HG02588 (cell line): Measurements from ENCODE around the gene STARD13.

Experiments used
- ATAC-seq: cut with Tn5 transposase; IDR thresholded peaks from one replicate; pipeline ENCODE4 v1.9.1; 2021; ENCODE audit warnings: mild to moderate bottlenecking, moderate library complexity; ENCODE audit not compliant: unreplicated experiment

Gene STARD13

DNA sequence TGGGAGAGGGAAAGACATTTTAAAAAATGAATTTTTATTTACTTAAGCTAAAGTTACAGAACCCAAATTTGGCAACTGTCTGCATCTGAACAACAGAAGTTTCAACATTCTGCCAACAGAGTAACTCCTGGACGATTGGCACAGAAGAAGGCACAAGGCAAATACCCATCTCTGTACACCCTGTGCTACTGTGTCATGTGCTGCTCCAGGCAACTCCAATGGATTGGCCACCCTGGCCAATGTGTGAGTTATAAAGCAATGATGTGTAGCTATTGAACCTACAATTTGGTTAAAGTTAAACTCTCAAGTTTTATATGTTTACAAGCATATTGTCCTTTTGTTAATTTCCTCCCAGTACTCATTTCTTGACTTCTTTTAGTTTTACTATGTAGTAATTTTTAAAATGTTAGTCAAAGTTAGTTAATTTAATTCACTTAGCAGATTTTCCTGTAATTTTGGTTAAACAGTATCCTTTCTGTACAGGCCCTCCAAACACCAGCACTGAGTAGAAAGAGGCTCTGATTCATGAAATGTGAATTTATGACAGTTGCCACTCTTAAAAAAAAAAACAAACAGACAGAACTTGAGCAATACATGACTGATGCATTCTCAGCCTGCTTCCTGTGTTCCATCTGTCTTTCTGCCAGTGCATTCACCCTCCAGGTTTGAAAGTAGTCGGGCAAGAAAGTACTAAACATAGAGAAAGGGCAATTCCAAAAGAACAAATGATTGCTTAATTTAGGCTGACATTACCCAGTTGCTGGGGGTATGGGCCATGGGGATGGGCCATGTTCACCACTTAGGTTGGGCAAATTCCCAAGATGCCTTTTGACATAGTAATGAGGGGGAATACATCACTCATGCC lies 5.9 kb downstream of the STARD13 start:
- no peak for ATAC-seq

DNA sequence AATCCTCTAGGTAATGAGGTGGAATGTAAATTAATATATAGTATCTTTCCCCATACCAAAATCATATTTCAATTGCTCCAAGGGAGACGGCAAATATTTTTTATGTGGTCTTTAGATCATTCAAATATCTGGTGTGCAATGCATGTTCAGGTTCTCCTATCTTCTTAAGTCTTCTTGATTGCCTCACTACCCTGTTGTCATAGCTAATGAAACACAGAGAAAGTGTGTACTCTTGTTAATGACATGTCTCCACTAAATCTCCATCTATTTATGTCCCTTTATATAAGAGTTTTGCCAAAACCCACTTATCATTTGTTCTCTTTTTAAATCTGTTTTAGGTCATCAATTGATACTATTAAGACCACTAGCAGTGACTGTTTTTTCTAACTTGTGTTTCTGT lies 6.6 kb downstream of the STARD13 start:
- ATAC-seq: no peak

- no peak for ATAC-seq
Measured at GRCh38 chr13:33277946-33278345, 7.6 kb downstream of the STARD13 start.

GRCh38 chr13:33277037-33277740 lies 8.4 kb downstream of the STARD13 start:
- ATAC-seq: no peak

GRCh38 chr13:33276570-33276969 lies 9.0 kb downstream of the STARD13 start:
- ATAC-seq: no peak

DNA sequence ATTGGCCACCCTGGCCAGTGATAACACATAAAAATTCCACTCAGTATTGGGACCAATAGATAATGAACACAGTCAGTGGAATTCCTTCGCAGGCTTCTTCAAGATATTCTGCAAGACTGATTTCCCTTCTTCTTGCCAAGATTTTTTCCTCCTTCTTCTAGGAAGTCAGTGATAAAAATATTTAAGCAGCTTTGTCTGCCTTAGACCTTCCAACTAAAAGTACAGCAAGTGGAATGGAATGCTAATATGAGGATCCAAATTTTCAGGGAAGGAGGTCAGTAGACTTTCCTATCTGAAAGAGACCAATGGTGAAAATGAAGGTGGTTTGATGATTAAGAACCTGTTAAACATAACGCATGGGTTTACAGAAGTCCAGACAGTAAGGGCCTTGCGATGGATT lies 9.6 kb downstream of the STARD13 start:
- ATAC-seq: no peak

DNA sequence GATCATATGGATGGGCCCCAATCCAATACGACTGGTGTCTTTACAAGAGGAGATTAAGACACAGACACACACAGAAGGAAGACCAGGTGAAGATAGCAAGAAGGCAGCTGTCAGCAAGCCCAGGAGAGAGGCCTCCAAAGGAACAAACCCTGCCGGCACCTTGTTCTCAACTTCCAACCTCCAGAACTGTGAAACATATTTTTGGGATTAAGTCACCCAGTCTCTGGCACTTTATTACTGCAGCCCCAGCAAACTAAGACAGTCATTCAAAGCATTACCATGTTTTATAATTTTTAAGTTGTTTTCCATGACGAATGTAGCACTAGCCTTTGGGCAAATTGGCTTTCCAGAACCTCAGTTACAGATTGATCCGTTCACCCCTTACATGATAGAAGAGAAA lies 11.3 kb downstream of the STARD13 start:
- no peak for ATAC-seq

DNA sequence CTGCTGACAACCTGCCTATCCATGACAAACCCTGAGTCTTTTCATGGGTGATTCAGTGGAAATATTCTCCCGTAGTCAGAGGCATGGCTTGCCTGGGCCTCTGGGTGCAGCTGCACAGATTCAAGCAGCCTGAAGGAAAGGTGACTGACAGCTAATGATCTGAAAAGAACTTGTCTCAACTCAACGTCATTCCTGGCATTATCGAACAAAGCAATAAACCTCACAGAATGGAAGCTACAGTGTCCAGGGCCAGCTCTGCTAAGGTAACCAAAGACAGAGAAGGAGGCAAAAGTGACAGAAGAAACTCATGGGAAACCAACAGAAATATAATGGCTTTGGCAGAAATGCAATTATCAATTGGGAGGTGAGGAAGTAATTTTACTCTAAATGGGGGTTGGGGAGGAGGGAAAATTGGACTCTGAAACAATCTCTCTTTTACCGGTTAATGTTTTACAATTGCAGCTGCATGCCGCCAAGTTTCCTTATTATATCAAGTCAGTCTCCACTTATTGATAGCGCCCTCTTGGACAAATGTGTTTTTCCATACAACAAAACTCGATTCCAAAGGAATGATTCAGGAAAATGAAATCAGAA lies 12.9 kb downstream of the STARD13 start:
- ATAC-seq: no peak

DNA sequence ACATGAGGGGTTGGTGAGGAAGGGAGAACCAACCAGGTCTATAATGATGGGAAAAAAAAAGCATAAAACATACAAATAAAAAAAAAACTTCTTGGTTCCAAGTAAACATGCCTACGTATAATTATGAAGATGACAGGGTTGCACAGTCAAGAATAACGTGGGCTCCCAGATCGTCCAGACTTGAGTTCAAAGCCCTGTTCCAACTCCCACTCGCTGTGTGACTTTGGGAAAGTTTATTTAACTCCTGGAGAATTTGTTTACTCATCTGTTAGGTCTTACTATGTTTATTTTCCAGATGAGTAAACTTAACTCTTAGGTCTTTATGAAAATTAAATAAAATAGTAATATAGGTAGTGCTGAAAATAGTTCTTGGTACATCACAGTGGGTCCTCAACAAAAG lies 13.8 kb downstream of the STARD13 start:
- ATAC-seq: no peak

- no peak for ATAC-seq
Measured at GRCh38 chr13:33270895-33271538, 14.5 kb downstream of the STARD13 start.

GRCh38 chr13:33265607-33266006 lies 19.9 kb downstream of the STARD13 start:
- ATAC-seq: no peak

GRCh38 chr13:33265133-33265532 lies 20.4 kb downstream of the STARD13 start:
- ATAC-seq: no peak

- no peak for ATAC-seq
Measured at GRCh38 chr13:33264620-33264978, 21.0 kb downstream of the STARD13 start.

DNA sequence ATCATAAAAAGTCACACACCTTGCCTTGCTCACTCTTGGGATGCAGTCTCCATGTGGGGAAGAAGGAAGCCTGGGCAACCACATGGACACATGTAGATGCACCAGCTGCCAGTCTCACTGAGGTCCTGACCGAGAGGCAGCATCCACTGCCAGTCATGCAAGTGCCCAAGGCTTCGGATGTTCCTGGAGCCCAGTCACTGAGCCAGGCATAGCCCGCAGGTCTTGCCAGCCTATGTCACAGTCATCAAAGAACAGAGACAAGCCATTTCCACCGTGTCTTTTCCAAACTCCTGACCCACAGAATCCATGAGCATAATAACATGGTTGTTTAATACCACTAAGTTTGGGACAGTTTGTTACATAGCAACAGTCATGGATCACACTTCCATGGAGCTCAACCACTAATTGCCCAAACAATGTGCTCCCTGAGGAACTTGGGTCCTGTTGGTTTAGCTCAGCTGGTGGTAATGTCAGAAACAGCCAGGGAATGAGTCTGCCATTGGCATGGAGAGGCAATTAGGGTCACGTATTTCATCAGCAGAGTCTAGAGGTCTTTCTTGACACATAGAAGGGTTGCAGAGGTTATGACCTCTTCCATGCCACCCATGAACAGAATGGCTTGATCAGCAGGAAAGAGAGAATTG lies 21.5 kb downstream of the STARD13 start:
- ATAC-seq: no peak

- no peak for ATAC-seq
Measured at GRCh38 chr13:33263484-33263883, 22.1 kb downstream of the STARD13 start.

DNA sequence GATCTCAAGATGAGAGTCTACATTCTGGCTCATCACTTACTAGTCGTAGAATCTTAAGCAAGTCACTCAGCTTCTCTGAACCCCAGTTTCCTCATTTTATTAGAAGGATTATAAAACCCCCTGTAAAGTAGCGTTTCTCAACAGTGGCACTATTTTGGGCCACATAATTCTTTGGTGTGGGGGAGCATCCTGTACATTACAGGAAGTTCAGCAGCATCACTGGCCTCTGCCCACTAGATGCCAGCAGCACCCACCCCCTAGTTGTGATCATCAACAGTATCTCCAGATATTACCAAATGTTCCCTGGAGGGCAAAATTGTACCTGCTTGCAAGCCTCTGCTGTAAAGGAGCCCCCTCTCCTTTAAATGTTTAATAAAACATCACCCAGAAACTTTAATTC lies 22.6 kb downstream of the STARD13 start:
- ATAC-seq: no peak

- ATAC-seq: no peak
Measured at GRCh38 chr13:33262594-33262993, 23.0 kb downstream of the STARD13 start.

GRCh38 chr13:33262062-33262487 lies 23.5 kb downstream of the STARD13 start:
- ATAC-seq: no peak

DNA sequence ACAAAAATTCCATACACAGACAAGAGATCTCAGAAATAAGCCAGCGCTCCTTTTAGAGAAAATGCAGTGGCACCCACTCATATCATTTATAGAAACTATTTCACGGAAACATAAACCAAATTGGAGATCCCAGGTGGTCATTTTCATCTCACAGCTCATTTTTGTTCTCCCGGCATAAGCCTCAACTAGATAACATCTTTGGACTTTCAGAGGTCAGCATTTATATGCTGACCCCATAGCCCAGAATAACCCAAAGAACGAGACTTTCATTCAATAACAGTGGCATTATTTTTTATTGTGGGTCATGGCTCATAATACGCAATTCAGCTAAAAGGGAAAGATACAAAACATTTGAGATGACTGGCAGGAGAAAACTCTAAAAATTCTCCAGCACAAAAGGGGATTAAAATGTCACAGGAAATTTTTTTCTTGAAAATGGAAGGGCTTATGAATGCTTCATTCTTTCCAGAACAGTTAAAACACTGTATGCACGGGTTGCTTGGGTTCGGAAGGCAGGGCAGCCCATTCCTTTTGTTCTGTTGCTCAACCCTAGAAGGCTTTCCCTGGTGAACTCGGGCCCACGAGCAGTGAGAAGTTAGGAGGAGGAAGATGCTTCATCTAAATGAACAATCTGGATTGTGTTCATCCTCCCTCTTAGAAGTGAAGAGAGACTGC lies 24.0 kb downstream of the STARD13 start:
- ATAC-seq: no peak
